ENCODE results near the gene RSAD2. TPM values are rescaled to one million over a fixed set of nuclear protein-coding genes. Genes with fewer than 3 reads are reported as not detected.
A peak's percentile ranks its signal among the peaks of the same experiment; 100 is the strongest.

Gene RSAD2
- total RNA-seq, 6 donors from 2014 or later, result 8.4 to 20.0 (median 11.0) TPM

DNA sequence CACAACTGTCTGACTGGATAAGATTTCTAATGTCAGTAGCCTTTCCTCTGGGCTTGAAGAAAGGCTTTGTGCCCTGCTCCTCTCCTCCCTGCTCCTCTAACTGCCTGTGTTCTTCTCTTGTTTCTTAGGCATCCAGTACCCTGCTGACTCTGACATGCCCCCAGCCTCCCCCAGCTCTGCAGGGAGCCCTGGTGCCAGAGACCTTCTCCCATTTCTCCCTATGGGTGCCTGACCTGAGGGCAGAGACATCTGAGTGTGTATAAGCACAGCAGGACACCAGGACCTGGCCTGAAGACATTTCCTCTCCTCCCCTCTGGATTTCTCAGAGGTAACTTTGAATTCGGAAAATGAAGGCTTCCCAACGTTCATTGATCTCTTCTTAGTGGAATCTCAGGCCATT, 63.2 kb downstream of the RSAD2 start:
- 60 to 78% methylated on average over 2 of the region's 2 CpGs for WGBS, 2 donors

DNA sequence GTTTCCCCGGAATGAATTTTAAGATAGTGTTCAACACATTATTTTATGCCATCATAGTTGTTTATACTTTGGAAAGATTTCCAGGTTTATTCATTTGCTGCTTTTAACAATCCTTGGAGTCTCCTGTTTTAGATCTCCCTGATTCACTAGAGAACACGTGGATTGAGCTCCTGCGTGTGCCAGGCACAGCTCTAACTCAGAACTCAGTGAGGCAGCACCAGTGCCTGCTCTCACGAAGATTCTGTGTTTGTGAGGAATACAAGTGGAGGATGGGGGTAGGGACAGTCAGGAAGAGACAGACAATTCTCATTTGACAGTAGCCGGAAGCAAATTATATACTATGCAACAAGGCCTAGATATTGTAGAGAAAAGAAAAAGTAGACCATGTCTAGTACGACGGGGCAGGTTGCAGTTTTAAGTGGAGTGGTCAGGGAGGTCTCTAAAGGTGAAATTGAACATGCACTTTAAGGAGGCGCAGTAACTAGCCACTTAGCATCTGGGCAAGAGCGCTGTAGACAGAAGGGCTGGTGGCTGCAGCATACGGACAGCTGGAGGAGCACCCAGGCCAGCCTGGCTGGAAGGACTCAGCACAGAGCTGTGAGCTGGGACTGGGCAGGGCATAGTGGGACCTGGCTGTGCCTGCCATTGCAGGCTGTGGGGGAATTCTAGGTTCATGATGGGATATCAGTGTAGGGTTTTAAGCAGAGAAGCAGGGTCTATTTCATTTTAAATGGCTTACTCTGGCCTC, 63.9 kb downstream of the RSAD2 start:
- no peak for TF ChIP-seq POLR2AphosphoS5 (IDR thresholded peaks at IDR 0.05)
- peak in 1 of 2 donors; percentile 25 for DNase-seq
- Histone ChIP-seq H3K9me3 (no peaks in the 10 kb centered on the region), H3K4me3 (no peak overlapping the region), H3K4me1 (peaks cover 0 to 9% (median 2%) of the 10 kb centered on the region in 4 donors), H3K36me3 (peaks cover 0 to 14% (median 3%) of the 10 kb centered on the region in 4 donors), H3K27me3 (no peaks in the 10 kb centered on the region), H3K27ac (peak overlapping the region in 2 of 4 donors; percentile 13 to 49)
- no peak for ATAC-seq (ENCODE audit: low FRiP score in 2 of 2)
- 80 to 84% methylated on average over 10 of the region's 10 CpGs for WGBS, 2 donors

More for the DNA sequence above, 63.2 kb downstream of the RSAD2 start:
- H3K27ac ChIP-seq, result peak overlapping the region in 2 of 4 donors; percentile 13 to 49
- ATAC-seq (ENCODE audit: low FRiP score in 2 of 2) (no peak), DNase-seq (no peak)
- no peaks in the 10 kb centered on the region for H3K9me3 ChIP-seq
- TF ChIP-seq POLR2AphosphoS5 (IDR thresholded peaks at IDR 0.05), result no peak
- no peak for TF ChIP-seq POLR2A (IDR thresholded peaks at IDR 0.05)
- TF ChIP-seq CTCF (IDR thresholded peaks at IDR 0.05), result no peak
- no peak for TF ChIP-seq EP300 (IDR thresholded peaks at IDR 0.05)
- H3K36me3 ChIP-seq, result peaks cover 0 to 14% (median 3%) of the 10 kb centered on the region in 4 donors
- no peaks in the 10 kb centered on the region for H3K27me3 ChIP-seq
- H3K4me1 ChIP-seq, result peaks cover 0 to 9% (median 2%) of the 10 kb centered on the region in 4 donors
- no peak overlapping the region for H3K4me3 ChIP-seq

- WGBS, 2 donors, result 86 to 91% methylated on average over 8 of the region's 8 CpGs
- peaks cover 0 to 9% (median 2%) of the 10 kb centered on the region in 4 donors for H3K4me1 ChIP-seq
- H3K27me3 ChIP-seq, result no peaks in the 10 kb centered on the region
- no peaks in the 10 kb centered on the region for H3K9me3 ChIP-seq
- no peak overlapping the region for H3K4me3 ChIP-seq
- no peak overlapping the region for H3K27ac ChIP-seq
- peaks cover 0 to 14% (median 3%) of the 10 kb centered on the region in 4 donors for H3K36me3 ChIP-seq
- DNase-seq, result no peak
- peak in 1 of 2 donors; percentile 15 for ATAC-seq (ENCODE audit: low FRiP score in 2 of 2)
- TF ChIP-seq EP300 (IDR thresholded peaks at IDR 0.05) (no peak), POLR2A (IDR thresholded peaks at IDR 0.05) (no peak), POLR2AphosphoS5 (IDR thresholded peaks at IDR 0.05) (no peak), CTCF (IDR thresholded peaks at IDR 0.05) (no peak)
These were observed 65.3 kb downstream of the RSAD2 start for GRCh38 chr2:6942848-6943247.

DNA sequence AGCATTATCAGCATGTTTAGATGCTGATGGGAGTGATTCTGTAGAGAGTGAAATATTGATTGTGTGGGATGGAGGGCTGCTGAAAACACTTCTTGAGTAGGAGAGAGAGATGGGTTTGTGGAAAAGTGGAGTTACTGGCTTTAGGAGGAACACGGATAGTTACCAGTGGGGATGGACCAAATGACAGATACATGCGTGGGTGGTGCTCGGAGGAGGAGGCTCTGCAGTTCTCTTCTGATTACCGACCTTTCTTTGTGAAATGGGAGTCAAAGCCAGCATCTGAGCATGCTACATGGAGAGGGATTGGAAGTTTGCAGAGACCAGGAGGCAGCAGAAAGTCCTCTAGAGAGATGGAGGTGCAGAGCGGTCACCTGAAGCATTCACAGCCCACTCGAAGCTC, 65.9 kb downstream of the RSAD2 start:
- peaks cover 0 to 14% (median 3%) of the 10 kb centered on the region in 4 donors for H3K36me3 ChIP-seq
- WGBS, 2 donors, result 90 to 91% methylated on average over 6 of the region's 6 CpGs
- no peak for ATAC-seq (ENCODE audit: low FRiP score in 2 of 2)
- DNase-seq, result no peak
- TF ChIP-seq CTCF (IDR thresholded peaks at IDR 0.05) (no peak), POLR2A (IDR thresholded peaks at IDR 0.05) (no peak), POLR2AphosphoS5 (IDR thresholded peaks at IDR 0.05) (no peak)
- no peaks in the 10 kb centered on the region for H3K9me3 ChIP-seq
- no peaks in the 10 kb centered on the region for H3K27me3 ChIP-seq
- peaks cover 0 to 9% (median 2%) of the 10 kb centered on the region in 4 donors for H3K4me1 ChIP-seq
- H3K4me3 ChIP-seq, result no peak overlapping the region
- H3K27ac ChIP-seq, result no peak overlapping the region

GRCh38 chr2:6943971-6944370, 66.4 kb downstream of the RSAD2 start:
- Histone ChIP-seq H3K36me3 (peaks cover 0 to 14% (median 3%) of the 10 kb centered on the region in 4 donors), H3K9me3 (no peaks in the 10 kb centered on the region), H3K27ac (no peak overlapping the region), H3K4me1 (peaks cover 0 to 9% (median 3%) of the 10 kb centered on the region in 4 donors), H3K4me3 (no peak overlapping the region), H3K27me3 (no peaks in the 10 kb centered on the region)
- TF ChIP-seq CTCF (IDR thresholded peaks at IDR 0.05) (no peak), POLR2AphosphoS5 (IDR thresholded peaks at IDR 0.05) (no peak)
- DNase-seq, result no peak
- 90 to 97% methylated on average over 8 of the region's 8 CpGs for WGBS, 2 donors
- no peak for ATAC-seq (ENCODE audit: low FRiP score in 2 of 2)
